HepG2 (cell line): ENCODE measurements around the gene SLC38A3. TPM values are rescaled to one million over a fixed set of nuclear protein-coding genes. Genes with fewer than 3 reads are reported as not detected.
A peak's percentile ranks its signal among the peaks of the same experiment; 100 is the strongest.

ENCODE experiments used
- ATF7 ChIP-seq, 2 experiments: fragments of 450-650 bp in 1 of 2; sonication (generic) in 1 of 2; formaldehyde crosslinking in 1 of 2; IDR thresholded peaks; 2 replicates each; pipeline versions ENCODE4 v1.4.0 to v1.6.1; 2016 to 2020; ENCODE audit warnings: antibody characterized with exemption in 1 of 2, mild to moderate bottlenecking in 1 of 2, missing genetic modification reagents in 1 of 2
- BORCS8-MEF2B ChIP-seq: sonication (generic); formaldehyde crosslinking; IDR thresholded peaks from 2 replicates; pipeline ENCODE4 v1.8.0; 2022; ENCODE audit warnings: mild to moderate bottlenecking, missing genetic modification reagents
- CHD4 ChIP-seq: fragments of 200-600 bp; sonication (generic); IDR thresholded peaks from 2 replicates; pipeline ENCODE4 v1.7.0; 2017; ENCODE audit warnings: mild to moderate bottlenecking, low read length, borderline replicate concordance
- EEA1 ChIP-seq: sonication (generic); formaldehyde crosslinking; IDR thresholded peaks from 2 replicates; pipeline ENCODE4 v1.5.1; 2020; ENCODE audit warnings: mild to moderate bottlenecking, missing genetic modification reagents, borderline replicate concordance
- ELK4 ChIP-seq: sonication (generic); formaldehyde crosslinking; IDR thresholded peaks from 2 replicates; pipeline ENCODE4 v1.9.0; 2021; ENCODE audit warnings: missing genetic modification reagents, borderline replicate concordance
- HOXD1 ChIP-seq: sonication (generic); formaldehyde crosslinking; IDR thresholded peaks from 2 replicates; pipeline ENCODE4 v1.5.0; 2020; ENCODE audit warnings: missing genetic modification reagents
- KLF15 ChIP-seq: sonication (generic); formaldehyde crosslinking; IDR thresholded peaks from 2 replicates; pipeline ENCODE4 v1.8.1; 2023; ENCODE audit warnings: borderline replicate concordance, mild to moderate bottlenecking, inconsistent platforms, missing genetic modification reagents, mixed read lengths
- NFKBIZ ChIP-seq: IDR thresholded peaks from 2 replicates; pipeline ENCODE4 v1.6.1; 2018; ENCODE audit warnings: missing genetic modification reagents, missing compliant biosample characterization
- NPAS2 ChIP-seq: sonication (generic); formaldehyde crosslinking; IDR thresholded peaks from 2 replicates; pipeline ENCODE4 v1.8.0; 2022; ENCODE audit warnings: mild to moderate bottlenecking, missing genetic modification reagents, borderline replicate concordance
- NR2F6 ChIP-seq, 2 experiments: IDR thresholded peaks; 2 replicates each; pipeline ENCODE4 v1.6.1; 2016; ENCODE audit warnings: antibody characterized with exemption in 1 of 2, mild to moderate bottlenecking in 1 of 2
- RARA ChIP-seq: IDR thresholded peaks from 2 replicates; pipeline ENCODE4 v1.6.1; 2016; ENCODE audit warnings: missing genetic modification reagents, missing compliant biosample characterization
- RORA ChIP-seq: sonication (generic); formaldehyde crosslinking; IDR thresholded peaks from 2 replicates; pipeline ENCODE4 v1.5.0; 2020; ENCODE audit warnings: mild to moderate bottlenecking, missing genetic modification reagents, moderate library complexity
- TCF7L2 ChIP-seq: IDR thresholded peaks from 2 replicates; pipeline ENCODE4 v1.6.1; 2011; ENCODE audit warnings: mild to moderate bottlenecking, low read depth, low read length, moderate library complexity
- THAP9 ChIP-seq: sonication (generic); formaldehyde crosslinking; IDR thresholded peaks from 2 replicates; pipeline ENCODE4; 2020; ENCODE audit warnings: missing genetic modification reagents, mild to moderate bottlenecking, borderline replicate concordance
- ZFP90 ChIP-seq: sonication (generic); formaldehyde crosslinking; IDR thresholded peaks from 2 replicates; pipeline ENCODE4 v1.8.0; 2022; ENCODE audit warnings: missing genetic modification reagents, mild to moderate bottlenecking, inconsistent platforms, borderline replicate concordance
- ZNF557 ChIP-seq: sonication (generic); formaldehyde crosslinking; IDR thresholded peaks from 2 replicates; pipeline ENCODE4 v1.4.0; 2020; ENCODE audit warnings: missing genetic modification reagents
- ZNF567 ChIP-seq: sonication (generic); formaldehyde crosslinking; IDR thresholded peaks from 2 replicates; pipeline ENCODE4 v1.8.1; 2023; ENCODE audit warnings: mild to moderate bottlenecking, missing genetic modification reagents, borderline replicate concordance
- ZNF609 ChIP-seq: sonication (generic); formaldehyde crosslinking; IDR thresholded peaks from 2 replicates; pipeline ENCODE4 v1.4.0; 2020; ENCODE audit warnings: mild to moderate bottlenecking, missing genetic modification reagents, borderline replicate concordance
- ZNF883 ChIP-seq: sonication (generic); formaldehyde crosslinking; IDR thresholded peaks from 2 replicates; pipeline ENCODE4 v1.5.1; 2020; ENCODE audit warnings: mild to moderate bottlenecking, missing genetic modification reagents; ENCODE audit errors: not compliant biosample characterization
- polyA plus RNA-seq, 8 experiments: library from polyadenylated mRNA; depleted of rRNA in 3 of 8; stranded (reverse) in 7 of 8; unstranded in 1 of 8; fragments of >200 nt; fragmentation: Illumina TruSeq in 4 of 8; extraction: Trizol in 4 of 8; gene quantifications; 2 replicates each; pipeline versions ENCODE4 v1.2.1 to v1.2.3, GENCODE V29; 2011 to 2016; ENCODE audit warnings: low read depth in 4 of 8, missing spikeins in 1 of 8, mixed read lengths in 1 of 8; ENCODE audit not compliant: insufficient read depth in 1 of 8
- total RNA-seq, 5 experiments: library from RNA; depleted of rRNA; stranded (reverse); fragments of >200 nt; fragmentation: Illumina TruSeq; extraction: Trizol; gene quantifications; 2 replicates each; pipeline ENCODE4 v1.2.3, GENCODE V29; 2016; ENCODE audit warnings: low read depth in 1 of 5

Gene SLC38A3
- total and polyA plus RNA-seq, 2 of the 13 experiments (the other 11 are each of a cell fraction or from before 2014, with no cell fraction given) = 29.8 to 164 TPM

- TF ChIP-seq BORCS8-MEF2B (CRISPR knock-in tag) = no peak
- no peak for TF ChIP-seq NPAS2 (CRISPR knock-in tag)
- no peak for TF ChIP-seq RARA (CRISPR knock-in tag)
- TF ChIP-seq EEA1 (CRISPR knock-in tag) = no peak
- TF ChIP-seq KLF15 = no peak
- TF ChIP-seq ELK4 (CRISPR knock-in tag) = no peak
- TF ChIP-seq ZNF567 (CRISPR knock-in tag) = no peak
- TF ChIP-seq ATF7 (IDR thresholded peaks at IDR 0.05) = no peak
- 0 out of 2 replicates have a peak, but pooled peaks have one; percentile 8 for TF ChIP-seq ATF7 (CRISPR knock-in tag; IDR thresholded peaks at IDR 0.05)
- TF ChIP-seq NFKBIZ (CRISPR knock-in tag) = no peak
- no peak for TF ChIP-seq THAP9 (CRISPR knock-in tag)
- TF ChIP-seq ZNF609 (CRISPR knock-in tag) = no peak
- TF ChIP-seq HOXD1 (CRISPR knock-in tag) = no peak
- no peak for TF ChIP-seq TCF7L2
- TF ChIP-seq ZNF557 = no peak
- peak; percentile 20 for TF ChIP-seq ZNF883 (CRISPR knock-in tag)
- no peak for TF ChIP-seq NR2F6 (IDR thresholded peaks at IDR 0.05)
- no peak; the same call in 1 of the 2 replicates for TF ChIP-seq NR2F6 (CRISPR knock-in tag; IDR thresholded peaks at IDR 0.05)
- TF ChIP-seq RORA (CRISPR knock-in tag) = no peak
- no peak for TF ChIP-seq CHD4
- TF ChIP-seq ZFP90 = no peak
Measured at GRCh38 chr3:50270422-50271224, 65.6 kb downstream of the SLC38A3 start (continued).
